Panc1 (cell line): ENCODE results near the gene MSRB3. TPM values are rescaled to one million over a fixed set of nuclear protein-coding genes. Genes with fewer than 3 reads are reported as not detected.

ENCODE experiments used
- ATAC-seq: fragments of 200-7000 bp; cut with Tn5 transposase; 2 replicates; pipeline ENCODE4 v1.9.1; 2020; ENCODE audit warnings: mild to moderate bottlenecking, moderate library complexity
- BruUV-seq: library from RNA; stranded (reverse); fragments of 400-500 nt; replicated peaks from 2 replicates; lab custom pipeline; 2021; lab: Mats Ljungman, UMichigan
- CTCF ChIA-PET: fragments of 300-600 bp; sonication (Branson Sonifier 250); formaldehyde crosslinking; loops from one replicate; lab custom pipeline; 2022; ENCODE audit warnings: antibody characterized with exemption; lab: Charles Lee
- POLR2A ChIA-PET: fragments of 300-600 bp; sonication (Branson Sonifier 250); formaldehyde crosslinking; loops from one replicate; lab custom pipeline; 2022; ENCODE audit warnings: antibody characterized with exemption; lab: Charles Lee
- DNase-seq: peaks from one replicate; pipeline ENCODE4 v3.0.0-alpha.2; 2010; ENCODE audit warnings: low read depth, low spot score
- H3K27ac ChIP-seq: 2 replicates; pipeline ENCODE4 v1.5.1; 2011; ENCODE audit warnings: mild to moderate bottlenecking, low read length, inconsistent platforms
- H3K27me3 ChIP-seq: fragments of 200-500 bp; sonication (Bioruptor generic); 2 replicates; pipeline ENCODE4 v1.6.0; 2014; ENCODE audit warnings: low read length, inconsistent platforms; ENCODE audit not compliant: control insufficient read depth, insufficient read depth
- H3K36me3 ChIP-seq: fragments of 200-500 bp; sonication (Bioruptor generic); 2 replicates; pipeline ENCODE4 v1.5.1; 2014; ENCODE audit warnings: inconsistent platforms, mild to moderate bottlenecking, low read length, moderate library complexity; ENCODE audit not compliant: control insufficient read depth, insufficient read depth
- H3K4me1 ChIP-seq: 2 replicates; pipeline ENCODE4 v1.5.1; 2011; ENCODE audit warnings: inconsistent platforms, mild to moderate bottlenecking, low read length, moderate library complexity; ENCODE audit not compliant: control insufficient read depth, insufficient read depth
- H3K4me3 ChIP-seq, 2 experiments: 2 replicates each; pipeline ENCODE4 v1.5.1; 2011 to 2012; ENCODE audit warnings: low read depth in 2 of 2, low read length in 2 of 2, mild to moderate bottlenecking in 2 of 2, inconsistent platforms in 1 of 2, moderate library complexity in 1 of 2
- H3K9me3 ChIP-seq: fragments of 200-500 bp; sonication (Bioruptor generic); 2 replicates; pipeline ENCODE4 v1.5.1; 2014; ENCODE audit warnings: low read depth, mild to moderate bottlenecking, inconsistent platforms, low read length, moderate library complexity; ENCODE audit not compliant: control insufficient read depth, insufficient read depth
- POLR2AphosphoS5 ChIP-seq: IDR thresholded peaks from 2 replicates; pipeline ENCODE4 v1.6.1; 2012; ENCODE audit warnings: mild to moderate bottlenecking, low read depth, low read length, moderate library complexity
- REST ChIP-seq, 2 experiments: IDR thresholded peaks; 2 replicates each; pipeline ENCODE4 v1.6.1; 2011 to 2012; ENCODE audit warnings: low read depth in 2 of 2, control low read depth in 1 of 2, low read length in 1 of 2, mild to moderate bottlenecking in 1 of 2, moderate library complexity in 1 of 2; ENCODE audit not compliant: insufficient read depth in 1 of 2
- SIN3A ChIP-seq: IDR thresholded peaks from 2 replicates; pipeline ENCODE4 v1.6.1; 2012; ENCODE audit warnings: low read depth, mild to moderate bottlenecking, low read length, moderate library complexity, borderline replicate concordance; ENCODE audit not compliant: insufficient read depth
- TCF7L2 ChIP-seq: IDR thresholded peaks from 2 replicates; pipeline ENCODE4 v1.6.1; 2011; ENCODE audit warnings: mild to moderate bottlenecking, low read depth, low read length, inconsistent platforms
- in situ Hi-C: cut with HindIII; loops from 2 replicates; pipeline ENCODE4 v1.10.0; 2016; ENCODE audit warnings: low sequenced_read_pairs, low pct_unique_long_range_greater_than_20kb
- intact Hi-C: fragments of 100-400 bp; cut with micrococcal nuclease; formaldehyde crosslinking; loops from one replicate; pipeline ENCODE4 v1.10.0; 2022; ENCODE audit not compliant: unreplicated experiment
- total RNA-seq: library from RNA; stranded (reverse); gene quantifications from one replicate; pipeline ENCODE4 v1.2.1, GENCODE V29; 2021; ENCODE audit not compliant: unreplicated experiment
- TF ChIP-seq, protein P1 (sequence below): fragments of 450-650 bp; IDR thresholded peaks from 2 replicates; pipeline ENCODE4 v1.5.1; 2017; ENCODE audit warnings: mild to moderate bottlenecking

The MSRB3 gene
- total RNA-seq, 1 experiment from 2014 or later: 89.7 TPM

- Histone ChIP-seq H3K4me3 (no peak overlapping the region), H3K36me3 (peaks cover 10% of the 10 kb centered on the region; the same call in 1 of the 2 replicates), H3K27me3 (no peaks in the 10 kb centered on the region), H3K27ac (peak overlapping the region; percentile 52; the same call in 1 of the 2 replicates), H3K9me3 (no peaks in the 10 kb centered on the region), H3K4me1 (peaks cover 3% of the 10 kb centered on the region; the same call in 1 of the 2 replicates)
- no peak for DNase-seq
- ChIA-PET CTCF (no interaction called here), POLR2A (interaction anchor here (0.6 kb wide), 2 partner anchors 192 to 433 kb away, joined by 3 read pairs; no protein-coding TSS in a partner anchor)
- no peak for TF ChIP-seq TCF7L2
- no peak for TF ChIP-seq SIN3A
- TF ChIP-seq REST (IDR thresholded peaks at IDR 0.05; ENCODE audit: insufficient read depth in 1 of 2, low read depth in 2 of 2, low read length in 1 of 2): no peak
- TF ChIP-seq, protein P1, sequence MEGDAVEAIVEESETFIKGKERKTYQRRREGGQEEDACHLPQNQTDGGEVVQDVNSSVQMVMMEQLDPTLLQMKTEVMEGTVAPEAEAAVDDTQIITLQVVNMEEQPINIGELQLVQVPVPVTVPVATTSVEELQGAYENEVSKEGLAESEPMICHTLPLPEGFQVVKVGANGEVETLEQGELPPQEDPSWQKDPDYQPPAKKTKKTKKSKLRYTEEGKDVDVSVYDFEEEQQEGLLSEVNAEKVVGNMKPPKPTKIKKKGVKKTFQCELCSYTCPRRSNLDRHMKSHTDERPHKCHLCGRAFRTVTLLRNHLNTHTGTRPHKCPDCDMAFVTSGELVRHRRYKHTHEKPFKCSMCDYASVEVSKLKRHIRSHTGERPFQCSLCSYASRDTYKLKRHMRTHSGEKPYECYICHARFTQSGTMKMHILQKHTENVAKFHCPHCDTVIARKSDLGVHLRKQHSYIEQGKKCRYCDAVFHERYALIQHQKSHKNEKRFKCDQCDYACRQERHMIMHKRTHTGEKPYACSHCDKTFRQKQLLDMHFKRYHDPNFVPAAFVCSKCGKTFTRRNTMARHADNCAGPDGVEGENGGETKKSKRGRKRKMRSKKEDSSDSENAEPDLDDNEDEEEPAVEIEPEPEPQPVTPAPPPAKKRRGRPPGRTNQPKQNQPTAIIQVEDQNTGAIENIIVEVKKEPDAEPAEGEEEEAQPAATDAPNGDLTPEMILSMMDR: no peak
- no peak for TF ChIP-seq POLR2AphosphoS5
- in situ Hi-C loops (no loop called here), intact Hi-C loops (no loop called here)
- no TSS peak for BruUV-seq
- ATAC-seq: no peak
These were observed 49.0 kb downstream of the MSRB3 start for GRCh38 chr12:65327207-65328076.

GRCh38 chr12:65329721-65330120 is 51.2 kb downstream of the MSRB3 start:
- no peak for ATAC-seq

More at GRCh38 chr12:65329721-65330120, 51.2 kb downstream of the MSRB3 start:
- Histone ChIP-seq H3K36me3 (peaks cover 10% of the 10 kb centered on the region; the same call in 1 of the 2 replicates), H3K4me1 (peaks cover 7% of the 10 kb centered on the region), H3K27me3 (no peaks in the 10 kb centered on the region), H3K27ac (no peak overlapping the region), H3K4me3 (no peak overlapping the region), H3K9me3 (no peaks in the 10 kb centered on the region)
- in situ Hi-C loops (no loop called here), intact Hi-C loops (no loop called here)
- ChIA-PET CTCF (no interaction called here), POLR2A (no interaction called here)
- TF ChIP-seq SIN3A (no peak), TCF7L2 (no peak), POLR2AphosphoS5 (no peak)
- TF ChIP-seq, protein P1: no peak
- DNase-seq: no peak
- BruUV-seq: no TSS peak
